NCI-H2227 (cell line): ENCODE data around the gene GRIA1.

ENCODE experiments used
- DNase-seq: peaks from one replicate; lab custom pipeline; 2025; ENCODE audit not compliant: unreplicated experiment; lab: John Stamatoyannopoulos, UW

Gene GRIA1

DNA sequence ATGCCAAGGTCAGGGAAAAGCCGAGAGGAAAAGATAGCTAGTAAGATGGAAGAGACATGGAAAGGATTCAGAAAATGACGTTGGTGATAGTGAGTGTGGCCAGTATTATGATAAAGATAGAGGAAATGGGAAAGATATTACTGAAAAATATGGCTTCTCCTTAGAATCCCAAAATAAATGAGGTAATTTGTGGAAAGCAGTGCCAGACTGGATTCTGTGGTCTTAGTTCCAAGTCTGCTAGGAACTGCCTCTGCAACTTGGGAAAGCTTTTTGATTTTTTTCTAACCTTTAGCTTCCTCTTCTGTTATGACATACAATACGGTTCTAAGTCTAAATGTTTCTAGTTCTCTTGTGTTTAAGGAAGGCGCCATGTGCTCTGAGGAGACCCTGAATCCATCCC is 54.2 kb downstream of the GRIA1 start:
- DNase-seq: no peak

DNA sequence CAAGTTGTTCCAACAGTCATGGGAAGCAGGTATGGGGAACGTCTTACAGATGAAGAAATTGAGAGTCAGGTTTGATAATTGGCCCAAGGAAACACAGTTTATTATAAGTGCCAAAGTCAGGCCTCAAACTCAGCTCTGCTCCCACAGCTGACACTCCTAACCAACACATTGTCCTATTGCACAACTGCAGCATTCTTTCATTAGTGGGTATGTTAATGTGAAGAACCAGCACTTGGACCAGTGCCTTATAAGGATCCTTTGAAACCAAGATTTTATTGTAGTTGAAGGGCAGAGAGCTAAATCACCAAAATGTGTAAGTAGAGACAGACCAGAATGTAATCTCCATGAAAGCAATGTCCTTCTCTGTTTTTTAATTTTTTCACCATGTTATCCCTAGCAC is 56.1 kb downstream of the GRIA1 start:
- no peak for DNase-seq

DNA sequence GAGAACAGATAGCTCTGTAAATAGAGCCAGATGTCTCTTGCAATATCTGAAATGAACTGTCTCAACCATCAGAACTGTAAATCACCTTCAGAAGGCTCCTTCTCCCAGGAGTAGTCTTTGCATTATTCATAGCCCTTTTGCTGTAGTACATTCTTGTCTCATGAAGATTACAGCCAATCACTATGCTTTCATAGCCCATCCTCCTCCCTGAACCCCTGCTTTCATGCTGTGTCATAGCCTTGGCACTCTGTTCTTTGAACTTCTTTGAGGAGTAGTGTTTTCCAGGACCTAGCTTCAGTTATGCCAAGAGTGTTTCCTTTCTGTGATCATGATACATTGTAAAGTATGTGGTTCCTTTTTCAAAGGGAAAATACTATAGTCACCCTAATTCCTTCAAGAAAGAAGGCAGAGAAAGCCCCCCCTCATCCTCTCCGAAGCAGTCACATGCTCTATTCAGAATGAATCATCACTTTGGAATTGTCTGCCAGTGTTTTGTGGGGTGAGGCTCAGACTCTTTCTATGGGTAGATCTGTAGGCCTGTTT is 61.1 kb downstream of the GRIA1 start:
- DNase-seq: no peak

DNA sequence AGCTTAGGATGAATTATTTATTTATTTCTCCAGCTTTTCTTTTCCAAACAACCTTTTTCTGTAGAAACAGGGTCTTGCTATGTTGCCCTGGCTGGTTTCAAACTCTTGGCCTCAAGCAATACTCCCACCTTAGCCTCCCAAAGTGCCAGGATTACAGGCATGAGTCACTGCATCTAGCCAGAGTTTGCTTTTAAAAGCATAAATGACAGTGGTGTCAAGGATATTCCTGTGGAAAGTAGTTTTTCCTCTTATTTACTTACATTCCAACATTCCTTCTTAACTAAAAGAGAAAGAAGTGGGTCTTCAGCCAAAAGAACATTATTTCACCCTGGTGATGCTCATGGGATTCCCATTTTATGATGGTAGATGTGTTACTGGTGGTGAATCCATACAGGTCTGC is 62.4 kb downstream of the GRIA1 start:
- no peak for DNase-seq

DNA sequence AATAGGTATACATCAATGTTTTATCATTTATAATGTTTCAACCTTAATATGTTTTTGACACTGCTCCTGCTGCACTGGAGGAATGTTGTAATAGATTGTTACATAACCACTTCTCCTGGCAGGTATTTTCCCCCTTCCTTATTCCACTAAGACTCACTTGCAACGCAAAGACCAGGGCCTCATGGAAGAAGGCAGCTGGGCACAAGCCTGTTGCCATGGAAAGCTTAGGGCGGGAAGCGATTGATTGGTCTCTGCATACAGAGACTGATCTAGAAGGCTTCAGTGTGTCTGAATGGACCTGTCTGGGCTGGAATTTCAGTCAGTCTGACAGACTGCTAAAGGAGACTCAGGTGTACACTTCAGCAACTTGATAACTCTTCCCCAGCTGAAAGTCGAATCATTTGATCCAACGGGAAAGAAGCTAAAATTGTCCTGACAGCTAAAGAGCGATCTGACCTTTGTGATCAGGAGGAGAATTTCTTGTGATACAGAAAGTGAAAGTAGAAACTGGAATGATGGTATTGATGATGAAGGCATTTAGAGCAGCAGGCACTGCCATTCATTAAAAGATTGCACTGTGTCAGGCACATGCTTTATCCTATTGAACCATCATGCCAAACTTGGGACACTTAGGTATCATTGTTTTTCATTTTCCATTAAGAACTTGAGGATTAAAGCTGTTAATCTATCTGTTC is 65.1 kb downstream of the GRIA1 start:
- no peak for DNase-seq

DNA sequence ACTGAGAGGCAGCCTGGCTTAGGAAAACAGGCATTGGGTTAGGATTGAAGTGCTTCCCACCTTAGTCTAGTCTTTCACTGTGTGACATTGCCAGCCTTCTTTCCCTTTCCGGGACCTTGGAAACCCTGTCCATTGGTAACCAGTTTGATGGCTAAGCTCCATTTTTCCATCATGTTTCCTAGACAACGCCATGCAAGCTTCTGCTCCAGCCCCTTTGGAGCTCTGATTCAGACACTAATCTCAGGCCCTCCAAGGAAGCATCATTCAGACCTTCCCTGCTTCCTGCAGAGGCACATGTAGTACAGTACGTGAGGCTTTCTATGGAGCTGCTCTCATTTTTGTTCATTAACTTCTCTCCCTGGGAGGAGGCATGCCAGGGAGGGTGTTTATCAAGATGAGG is 68.5 kb downstream of the GRIA1 start:
- DNase-seq: no peak

DNA sequence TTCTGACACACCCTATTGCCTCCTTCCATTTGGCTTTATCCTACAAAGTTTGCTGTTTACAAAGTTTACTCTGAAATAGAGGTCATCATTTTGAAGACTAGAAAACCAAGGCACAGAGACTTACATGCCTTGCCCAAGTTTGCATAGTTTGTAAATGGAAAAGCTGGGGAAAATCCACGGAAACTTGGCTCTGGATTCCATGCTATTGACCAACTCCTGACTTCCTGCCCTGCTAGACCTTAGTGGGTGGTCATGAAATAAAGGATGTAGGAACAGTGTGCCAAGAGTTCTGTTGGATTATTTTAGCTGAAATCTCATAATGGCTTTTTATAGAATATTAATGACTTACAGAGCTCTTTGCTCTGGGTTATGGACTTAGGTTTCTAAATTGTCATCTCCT is 69.5 kb downstream of the GRIA1 start:
- DNase-seq: no peak

DNA sequence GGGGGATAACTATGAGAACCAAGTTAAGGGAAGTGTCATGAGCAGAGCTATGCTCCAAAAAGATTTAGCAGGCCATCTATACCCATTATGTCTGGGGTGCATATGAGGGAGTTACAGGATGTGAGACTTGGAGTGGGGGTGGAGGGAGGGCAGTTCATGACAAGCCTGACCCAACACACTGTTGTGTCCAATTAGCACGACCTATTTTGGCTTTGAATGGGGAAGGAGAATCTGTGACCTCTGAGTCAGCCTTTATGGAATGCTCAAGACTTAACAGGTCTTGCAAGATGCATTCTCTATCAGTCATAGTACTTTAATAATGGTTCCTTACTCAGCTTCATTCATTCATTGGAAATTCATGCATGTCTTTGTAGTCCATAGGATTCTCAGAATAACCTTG is 71.7 kb downstream of the GRIA1 start:
- DNase-seq: no peak

DNA sequence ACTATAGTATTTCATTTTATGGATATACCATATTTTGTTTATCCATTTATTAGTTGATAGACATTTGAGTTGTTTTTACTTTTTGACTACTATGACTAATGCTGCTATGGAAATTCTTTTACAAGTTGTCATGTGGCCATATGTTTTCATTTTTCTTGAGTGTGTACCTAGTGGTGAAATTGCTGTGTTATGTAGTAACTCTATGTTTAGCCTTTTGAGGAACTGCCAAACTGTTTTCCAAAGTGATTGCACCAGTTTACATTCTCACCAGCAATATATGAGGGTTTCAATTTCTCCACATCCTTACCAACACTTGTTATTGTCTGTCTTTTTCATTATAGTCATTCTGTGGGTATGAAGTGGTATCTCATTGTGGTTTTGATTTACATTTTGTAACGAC is 75.4 kb downstream of the GRIA1 start:
- DNase-seq: no peak

DNA sequence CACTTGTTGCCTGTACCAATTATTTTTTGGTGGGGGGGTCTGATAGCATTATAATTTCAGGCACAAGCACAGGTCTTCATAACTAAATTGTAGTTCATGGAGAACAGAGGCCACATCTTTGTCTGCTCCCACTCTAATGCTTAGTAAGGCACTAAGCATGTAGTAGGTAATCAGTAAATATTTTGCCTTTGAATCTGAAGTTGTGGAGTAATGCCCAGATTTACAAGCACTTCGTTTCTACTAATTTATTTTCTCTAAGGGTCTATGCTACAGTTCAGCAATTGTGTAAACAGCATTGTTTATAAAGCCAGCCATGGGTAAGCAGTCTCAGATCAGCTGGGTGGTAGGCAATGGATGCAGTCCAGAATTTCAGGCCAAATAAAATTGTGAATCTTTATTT is 78.6 kb downstream of the GRIA1 start:
- no peak for DNase-seq

DNA sequence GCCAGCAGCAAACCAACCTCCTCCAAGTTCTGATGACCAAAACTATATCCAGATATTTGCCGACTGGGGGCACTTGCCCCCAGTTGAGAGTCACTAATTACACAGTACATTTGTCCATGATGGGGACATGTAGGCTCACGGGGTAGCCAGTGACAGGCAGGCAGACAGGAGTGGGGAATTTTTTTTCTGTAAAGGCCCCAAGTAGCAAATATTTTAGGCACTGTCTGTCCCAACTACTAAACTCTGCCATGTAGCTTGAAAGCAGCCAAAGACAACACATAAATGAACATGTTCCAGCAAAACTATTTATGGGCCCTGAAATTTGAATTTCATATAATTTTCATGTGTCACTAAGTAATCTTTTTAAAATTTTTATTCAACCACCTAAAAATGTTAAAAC is 80.7 kb downstream of the GRIA1 start:
- no peak for DNase-seq

DNA sequence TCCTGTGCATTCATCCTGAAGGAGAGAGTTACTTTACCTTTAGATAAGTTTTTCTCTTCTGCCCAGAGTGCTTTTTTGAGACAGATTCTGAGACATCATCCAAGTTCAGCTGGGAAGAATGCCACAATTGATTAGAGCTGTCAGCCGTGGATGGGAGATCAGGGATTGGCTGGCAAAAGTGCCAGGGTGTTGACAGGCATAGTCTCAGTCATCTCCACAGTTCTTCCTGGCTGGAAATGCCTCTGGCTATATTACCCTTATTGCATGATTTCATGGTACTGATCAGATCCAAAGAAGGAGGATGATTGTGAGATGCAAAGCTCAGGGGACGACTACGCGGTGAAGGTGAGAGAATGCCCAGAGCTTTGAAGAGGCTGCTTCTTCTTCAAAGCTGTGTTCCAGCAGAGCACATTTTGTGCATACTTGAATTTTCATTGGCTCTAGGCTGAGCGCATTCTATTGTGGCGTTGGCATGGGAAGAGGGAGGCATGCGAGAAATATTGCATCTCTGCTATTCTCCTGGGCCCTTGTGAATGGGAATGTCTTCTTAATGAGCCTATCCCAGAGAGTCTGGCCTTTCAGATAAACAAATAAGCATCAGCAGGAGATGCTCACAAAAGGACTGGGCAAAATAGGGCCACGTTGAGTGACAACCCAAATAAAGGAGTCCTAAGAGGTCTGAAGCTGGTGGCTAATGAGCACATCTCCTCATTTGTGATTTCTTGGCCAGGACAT is 82.1 kb downstream of the GRIA1 start:
- no peak for DNase-seq

DNA sequence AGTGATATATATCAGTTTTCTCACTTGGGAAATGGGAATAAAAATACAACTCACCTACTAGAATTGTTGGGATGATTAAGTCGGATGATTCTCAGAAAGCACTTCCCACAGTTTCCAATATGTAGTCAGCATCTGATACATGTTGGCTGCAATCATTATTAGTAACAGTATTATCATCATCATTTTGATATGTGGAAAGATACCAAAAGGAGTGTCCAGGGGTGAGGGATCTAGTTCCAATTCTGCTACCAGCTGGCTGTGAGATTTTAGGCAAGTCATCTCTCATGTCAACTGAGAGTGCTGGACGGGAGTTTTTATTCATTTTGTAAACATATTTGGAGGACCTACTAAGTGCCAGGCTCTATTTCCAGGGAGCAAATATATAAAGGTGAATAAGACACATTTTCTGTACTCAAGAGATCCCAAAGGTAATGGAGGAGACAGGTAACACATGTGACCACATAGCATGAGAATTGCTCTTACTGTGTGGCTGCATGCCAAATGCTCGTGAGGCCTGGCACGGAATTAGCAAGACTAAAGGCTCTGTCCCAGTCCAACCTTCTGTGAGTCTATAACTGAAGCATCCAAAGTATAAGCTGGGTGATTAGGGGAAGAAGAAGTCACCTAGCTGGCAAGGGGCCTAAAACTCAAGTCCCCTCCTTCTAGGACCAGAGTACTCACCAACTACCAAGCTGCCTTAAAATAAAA is 83.0 kb downstream of the GRIA1 start:
- DNase-seq: no peak

DNA sequence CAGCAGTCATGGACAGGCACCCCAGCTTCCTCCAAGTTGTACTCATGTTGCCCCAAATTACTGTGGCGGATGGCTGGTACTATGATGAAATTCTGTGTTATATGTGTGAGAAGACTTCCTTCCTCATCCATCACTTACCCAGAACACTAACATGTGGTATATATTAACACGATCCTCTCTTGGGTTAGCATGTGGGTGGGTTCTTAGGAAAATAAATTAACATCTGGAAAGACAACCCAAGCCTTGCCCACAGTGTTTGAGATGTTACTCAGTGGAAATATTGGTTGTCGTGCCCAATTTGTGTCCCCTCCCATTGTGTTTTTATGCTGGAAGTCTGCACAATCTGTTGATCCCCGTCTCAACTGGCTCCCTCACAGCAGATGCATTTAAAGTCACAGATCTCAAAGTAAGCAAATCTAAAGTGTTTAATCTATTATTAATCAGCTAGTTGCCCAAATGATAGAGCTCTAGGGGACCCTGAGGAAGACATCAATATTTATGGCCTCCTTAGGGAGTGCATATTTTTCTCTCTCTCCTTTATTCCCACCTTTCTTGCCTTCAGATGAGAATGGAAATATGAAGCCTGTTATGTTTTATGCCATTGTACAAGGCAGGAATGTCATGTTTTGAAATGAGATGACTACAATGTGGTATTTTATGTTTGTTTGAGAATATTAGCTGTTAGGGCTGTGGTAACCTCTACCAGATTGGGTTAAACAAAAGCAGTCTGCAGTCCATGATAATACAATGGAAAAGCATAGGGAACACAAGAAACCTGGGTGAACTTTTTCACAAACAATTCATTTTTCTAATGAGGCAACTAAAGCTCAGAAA is 93.9 kb downstream of the GRIA1 start:
- DNase-seq: no peak

DNA sequence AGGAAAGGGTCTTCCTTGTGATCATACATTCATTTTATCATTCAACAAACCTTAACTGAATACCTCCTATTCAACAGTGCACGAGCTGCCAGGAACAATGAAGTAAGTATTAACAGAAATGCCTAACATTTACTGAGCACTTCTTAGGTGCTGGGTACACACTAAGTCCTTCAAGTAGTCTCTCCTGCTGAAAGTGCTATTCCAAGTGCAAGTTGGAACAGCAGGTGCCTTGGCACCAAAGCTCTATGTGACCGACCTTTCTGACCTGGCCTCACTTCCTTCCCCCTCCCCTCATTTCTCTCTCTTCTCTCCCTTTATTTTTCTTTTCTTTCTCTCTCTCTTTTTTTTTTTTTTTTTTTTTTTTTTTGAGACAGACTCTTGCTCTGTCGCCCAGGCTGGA is 94.5 kb downstream of the GRIA1 start:
- no peak for DNase-seq

DNA sequence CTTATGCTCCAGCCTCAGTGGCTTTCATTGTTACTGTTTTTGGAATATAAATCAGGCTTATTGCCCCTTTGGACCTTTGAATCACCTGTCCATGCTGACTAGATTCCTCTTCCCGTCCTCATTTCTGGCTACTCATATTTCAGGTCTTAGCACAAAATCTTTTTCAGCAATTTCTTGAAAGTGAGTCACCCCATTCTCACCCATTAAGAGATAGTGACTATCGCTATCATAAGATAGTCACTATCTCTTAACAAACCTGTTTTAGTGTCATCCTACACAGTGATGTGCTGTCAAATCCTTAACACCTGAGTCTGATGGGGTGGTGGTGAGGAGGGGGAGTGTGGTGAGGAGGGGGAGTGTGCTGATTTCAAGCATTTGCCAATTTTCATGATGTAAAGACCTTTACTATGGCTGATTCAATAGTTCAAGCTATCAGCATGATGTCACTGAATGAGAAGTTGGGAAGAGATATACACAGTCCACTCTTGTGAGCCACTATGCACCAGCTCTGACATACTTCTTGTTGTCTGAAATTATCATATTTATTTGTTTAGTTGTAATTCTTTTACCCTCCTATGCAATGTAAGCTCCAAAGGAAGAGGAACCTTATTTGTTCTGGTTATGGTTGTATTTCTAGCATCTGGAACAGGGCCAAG is 95.3 kb downstream of the GRIA1 start:
- DNase-seq: no peak

DNA sequence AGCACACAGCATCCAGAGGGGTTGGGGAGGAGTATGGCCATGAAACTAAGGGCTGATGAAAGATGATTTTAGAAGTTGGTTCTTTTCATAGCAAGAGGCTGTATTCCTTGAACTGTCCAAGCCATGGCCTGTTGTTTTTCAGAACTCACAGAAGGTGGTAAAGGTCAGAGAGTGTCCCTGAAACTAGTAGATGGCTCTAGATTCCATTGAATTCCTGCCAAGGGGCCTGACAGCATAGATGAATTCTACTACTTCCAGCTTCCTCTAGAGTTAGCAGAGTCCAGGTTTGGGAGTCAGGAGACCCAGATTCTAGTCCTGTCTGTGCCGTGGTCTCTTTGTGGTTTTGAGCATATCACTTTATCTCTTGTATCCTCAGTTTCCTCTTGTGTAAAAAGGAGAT is 101.6 kb downstream of the GRIA1 start:
- DNase-seq: no peak

DNA sequence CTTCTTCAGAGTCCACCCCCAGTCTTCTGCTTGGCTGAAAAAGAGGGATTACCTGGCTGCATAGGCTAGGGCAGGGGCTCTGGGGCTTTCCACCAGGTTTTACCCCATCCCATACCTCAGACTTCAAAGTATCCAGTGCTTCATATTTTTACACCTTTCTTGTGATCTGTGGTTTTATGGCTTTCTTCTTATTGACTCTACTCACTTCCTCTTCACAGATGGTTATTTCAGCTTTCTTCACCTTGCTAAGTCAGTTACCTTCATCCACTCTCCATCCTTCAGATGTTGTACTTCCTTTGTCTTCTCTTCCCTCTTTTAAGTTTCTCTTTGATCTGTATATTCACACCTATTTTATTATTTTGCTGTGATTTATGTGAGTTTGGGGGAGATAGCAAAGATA is 104.3 kb downstream of the GRIA1 start:
- no peak for DNase-seq

DNA sequence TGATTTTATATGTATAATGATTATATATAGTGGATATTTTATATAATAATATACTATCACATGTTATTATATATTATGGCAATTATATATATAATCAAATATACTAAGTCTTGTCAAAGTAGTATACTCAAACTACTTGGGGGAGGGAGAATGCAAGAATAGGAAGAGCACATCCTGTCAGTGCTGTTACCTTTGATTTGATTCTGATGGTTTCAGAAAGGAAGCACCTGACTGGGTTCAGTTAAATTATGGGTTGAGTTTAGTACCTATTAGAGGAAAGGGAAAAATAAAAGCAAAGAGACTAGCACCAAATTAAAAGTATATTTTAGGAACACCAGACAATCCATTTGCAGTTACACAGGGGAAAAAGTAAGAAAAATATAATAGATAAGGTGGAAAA is 107.6 kb downstream of the GRIA1 start:
- DNase-seq: no peak

DNA sequence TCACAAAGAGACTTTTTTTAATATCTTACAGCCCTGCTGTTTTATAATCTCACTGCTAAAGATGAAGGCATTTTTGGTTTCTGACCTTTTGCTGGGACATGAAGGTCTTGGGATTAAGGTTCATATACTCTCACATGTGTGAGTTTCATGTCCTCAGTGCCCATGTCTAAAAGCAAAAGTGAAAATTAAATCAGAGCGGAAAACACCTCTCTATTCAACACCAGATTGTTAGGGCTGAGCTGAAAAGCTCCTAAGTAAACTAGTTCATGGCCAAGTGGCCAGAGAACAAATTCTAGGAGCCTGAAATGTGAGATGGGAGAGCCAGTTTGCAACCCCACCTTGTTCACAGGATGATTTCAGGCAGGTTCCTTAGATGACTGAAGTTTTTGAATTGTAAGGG is 110.9 kb downstream of the GRIA1 start:
- DNase-seq: no peak

DNA sequence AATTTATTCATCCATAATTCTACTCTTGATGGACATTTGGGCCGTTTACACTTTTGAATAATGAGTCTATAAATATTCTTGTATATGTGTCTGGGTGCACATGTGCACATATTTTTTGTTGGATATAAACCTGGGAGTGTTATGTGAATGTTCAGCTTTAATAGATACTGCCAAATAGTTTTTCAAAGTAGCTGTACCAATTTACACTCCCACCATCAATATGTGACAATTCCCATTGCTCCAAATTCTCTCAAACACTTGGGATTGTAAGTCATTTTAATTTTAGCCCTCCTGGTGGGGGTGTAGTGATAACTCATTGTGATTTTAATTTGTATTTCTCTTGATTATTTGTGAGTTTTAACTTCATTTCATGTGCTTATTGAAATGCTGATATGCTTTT is 114.9 kb downstream of the GRIA1 start:
- no peak for DNase-seq
